Measurements from ENCODE around the gene PTPN2.
"Not testable (repeated sequence)": the region's sequence is repeated elsewhere in the genome, so short reads cannot be mapped to it uniquely, and the experiment has no call there.

The PTPN2 gene

DNA sequence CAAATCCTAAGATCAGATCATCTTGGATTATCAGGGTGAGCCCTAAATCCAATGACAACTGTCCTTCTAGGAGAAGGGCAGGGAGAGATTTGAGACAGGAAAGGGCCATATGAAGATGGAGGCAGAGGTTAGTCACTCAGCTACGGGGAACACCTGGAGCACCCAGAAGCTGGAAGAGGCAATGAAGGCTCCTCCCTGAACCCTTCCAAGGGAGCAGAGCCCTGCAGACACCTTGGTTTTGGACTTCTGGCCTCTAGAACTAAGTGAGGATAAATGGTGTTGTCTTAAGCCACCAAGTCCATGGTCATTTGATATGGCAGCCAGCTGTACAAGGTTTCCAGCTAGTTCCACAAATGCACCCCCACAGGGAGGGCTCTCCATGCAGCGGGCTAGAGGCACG lies 6.9 kb upstream of the PTPN2 start:
- DNase-seq, result no peak

DNA sequence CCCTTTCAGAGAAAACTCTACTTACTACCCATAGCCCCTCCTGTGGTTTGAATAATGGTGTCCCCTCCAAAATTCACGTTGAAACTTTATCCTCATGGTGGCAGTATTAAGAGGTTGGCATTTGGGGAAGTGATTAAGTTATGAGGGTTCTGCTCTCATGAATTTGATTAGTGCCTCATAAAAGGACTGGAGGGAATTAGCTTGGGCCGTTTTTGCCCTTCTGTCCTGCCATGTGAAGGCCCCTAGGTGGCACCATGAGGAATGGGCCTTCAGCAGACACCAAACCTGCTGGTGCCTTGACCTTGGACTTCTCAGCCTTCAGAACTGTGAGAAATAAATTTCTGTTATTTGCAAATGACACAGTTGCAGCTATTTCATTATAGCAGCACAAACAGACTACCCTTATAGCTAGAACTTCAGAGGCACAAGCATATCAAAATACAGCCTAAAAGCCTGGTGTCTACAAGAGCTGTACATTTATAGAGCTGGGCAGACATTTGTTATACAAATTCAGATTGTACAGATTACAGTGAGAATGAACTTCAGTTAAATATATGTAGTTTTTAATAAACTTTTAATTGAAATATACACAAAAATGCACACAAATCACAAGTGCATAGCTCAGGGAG lies 2.6 kb upstream of the PTPN2 start:
- no peak for DNase-seq

DNA sequence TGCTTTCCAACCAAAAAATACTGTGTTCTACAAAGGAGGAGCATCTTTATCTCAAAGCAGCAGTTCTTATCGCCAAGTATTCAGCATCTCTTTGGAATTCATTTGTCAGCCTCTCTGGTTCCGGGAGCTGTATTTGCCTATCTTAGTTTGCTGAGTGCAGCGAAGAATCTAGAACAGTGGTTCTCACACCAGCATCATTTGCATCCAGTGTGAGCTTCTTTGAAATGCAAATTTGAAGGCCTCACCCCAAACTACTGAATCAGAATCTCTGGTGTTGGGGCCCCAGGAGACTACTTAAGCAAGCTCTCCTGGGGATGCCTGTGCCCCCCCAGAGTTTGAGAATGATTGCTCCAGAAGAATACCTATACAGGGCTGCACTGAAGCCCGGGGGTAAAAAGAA lies 1.5 kb upstream of the PTPN2 start:
- DNase-seq, result no peak

DNA sequence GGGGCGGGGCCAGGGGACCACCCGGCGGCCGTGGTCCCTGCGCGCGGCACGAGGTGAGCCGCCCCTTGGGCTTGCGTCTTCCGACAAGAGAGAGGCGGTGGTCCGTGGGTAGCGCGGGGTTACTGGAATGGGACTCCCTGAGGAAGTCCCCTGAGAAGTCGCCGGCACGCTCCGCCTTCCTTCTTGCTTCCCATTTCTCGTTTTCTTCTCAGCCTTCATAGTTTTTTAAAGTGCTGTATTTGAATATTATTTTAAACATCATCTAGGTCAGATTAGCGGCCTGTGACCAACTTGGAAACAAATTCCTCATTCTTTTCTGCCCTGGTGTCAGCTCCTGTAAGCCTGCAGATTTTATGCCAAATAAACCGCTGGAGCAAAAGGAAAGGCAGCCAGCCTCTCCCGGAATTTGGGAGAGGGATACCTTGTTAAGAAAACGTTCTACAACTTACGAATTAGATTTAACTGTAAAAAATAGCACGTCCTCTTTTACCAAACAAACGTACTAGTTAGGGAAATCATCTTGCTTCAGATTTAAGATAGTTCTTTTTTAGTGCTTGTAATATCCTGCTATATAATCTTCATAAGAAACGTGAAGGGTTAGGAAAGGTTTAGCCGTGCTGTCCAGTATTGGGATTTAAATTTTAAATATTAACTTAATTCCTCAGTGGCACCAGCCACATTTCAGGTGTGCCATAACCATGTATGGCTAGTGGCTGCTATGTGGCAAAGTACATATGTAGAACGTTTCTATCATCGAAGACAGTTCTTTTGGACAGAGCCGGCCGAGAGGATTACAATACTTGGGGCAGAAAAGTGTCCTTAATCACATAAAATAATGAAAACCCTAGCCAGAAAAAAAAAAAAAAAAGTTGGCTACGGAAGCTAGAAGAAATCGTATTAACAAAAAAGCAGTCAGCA lies 628 bp upstream of the PTPN2 start:
- DNase-seq, result no peak

DNA sequence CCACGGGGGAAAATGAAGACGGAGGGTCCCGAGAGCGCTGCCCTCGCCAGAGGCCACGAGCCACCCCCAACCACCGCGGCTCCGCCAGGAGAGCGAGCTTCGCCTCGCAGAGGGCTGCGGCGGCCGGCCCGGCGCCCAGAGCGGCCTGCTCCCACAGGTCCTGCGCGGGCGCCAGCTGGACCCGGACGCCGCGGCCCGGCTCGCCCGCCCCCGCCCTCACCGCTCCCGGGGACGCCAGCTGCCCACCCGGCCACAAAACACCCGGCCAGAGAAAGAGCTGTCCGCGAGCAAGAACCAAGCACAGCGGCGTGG lies 709 bp downstream of the PTPN2 start:
- no peak for DNase-seq

DNA sequence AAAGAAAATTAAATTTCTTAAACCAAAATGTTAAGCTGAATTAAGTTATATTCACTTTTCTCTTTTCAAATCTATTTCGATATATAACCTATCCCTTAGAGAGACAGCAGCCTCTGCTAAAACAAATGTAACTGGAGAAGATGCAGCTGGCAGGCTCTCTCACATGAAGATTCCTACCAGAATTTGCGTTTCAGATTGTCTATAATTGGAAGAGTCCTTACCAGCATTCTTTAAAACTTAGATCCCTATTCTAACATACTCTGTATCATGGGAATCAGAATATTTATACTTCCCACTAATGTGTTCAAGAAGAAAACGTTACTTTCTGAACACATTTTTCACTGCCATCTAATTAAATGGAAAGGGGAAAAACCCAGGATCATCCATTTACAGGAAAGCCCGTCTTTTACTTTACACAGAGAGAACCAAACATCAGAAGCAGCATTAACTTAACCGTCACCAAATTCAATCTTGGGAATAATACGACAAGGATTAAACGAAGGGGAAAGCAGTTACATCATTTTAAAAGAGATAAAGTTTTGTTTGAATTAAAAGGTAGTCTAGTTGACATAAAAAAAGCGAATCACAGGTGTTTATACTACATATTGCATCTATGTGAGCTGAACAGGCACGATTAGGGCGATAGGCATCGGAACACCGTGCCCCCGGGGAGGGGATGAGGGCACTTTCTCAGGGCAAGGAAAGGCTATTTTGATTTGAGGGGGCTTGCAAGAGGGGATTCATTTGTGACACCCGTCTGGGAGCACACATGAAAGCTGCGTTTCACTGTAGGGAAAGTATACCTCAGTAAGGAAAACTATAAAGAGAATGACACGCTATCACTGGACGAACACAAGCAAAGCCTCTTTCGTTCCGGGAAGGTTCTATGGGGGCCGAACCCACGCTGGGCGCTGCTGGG lies 1.3 kb downstream of the PTPN2 start:
- no peak for DNase-seq

DNA sequence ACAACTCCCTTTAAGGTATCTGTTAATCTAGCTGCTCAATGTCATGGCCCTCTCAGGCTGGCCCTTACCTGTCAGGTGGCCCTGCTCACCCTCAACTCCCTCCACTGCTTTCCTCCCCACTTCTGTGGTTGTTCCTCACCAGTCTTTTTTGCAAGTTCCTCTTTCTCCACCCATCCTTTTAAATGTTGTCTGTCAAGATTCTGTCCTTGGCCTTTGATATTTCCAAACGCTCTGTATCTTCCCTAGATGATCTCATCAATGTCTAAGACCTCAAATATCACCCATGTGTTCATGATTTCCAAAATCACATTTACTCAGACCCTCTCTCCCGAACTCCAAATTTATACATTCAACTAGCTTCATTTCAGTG lies 3.5 kb downstream of the PTPN2 start:
- DNase-seq, result no peak

DNA sequence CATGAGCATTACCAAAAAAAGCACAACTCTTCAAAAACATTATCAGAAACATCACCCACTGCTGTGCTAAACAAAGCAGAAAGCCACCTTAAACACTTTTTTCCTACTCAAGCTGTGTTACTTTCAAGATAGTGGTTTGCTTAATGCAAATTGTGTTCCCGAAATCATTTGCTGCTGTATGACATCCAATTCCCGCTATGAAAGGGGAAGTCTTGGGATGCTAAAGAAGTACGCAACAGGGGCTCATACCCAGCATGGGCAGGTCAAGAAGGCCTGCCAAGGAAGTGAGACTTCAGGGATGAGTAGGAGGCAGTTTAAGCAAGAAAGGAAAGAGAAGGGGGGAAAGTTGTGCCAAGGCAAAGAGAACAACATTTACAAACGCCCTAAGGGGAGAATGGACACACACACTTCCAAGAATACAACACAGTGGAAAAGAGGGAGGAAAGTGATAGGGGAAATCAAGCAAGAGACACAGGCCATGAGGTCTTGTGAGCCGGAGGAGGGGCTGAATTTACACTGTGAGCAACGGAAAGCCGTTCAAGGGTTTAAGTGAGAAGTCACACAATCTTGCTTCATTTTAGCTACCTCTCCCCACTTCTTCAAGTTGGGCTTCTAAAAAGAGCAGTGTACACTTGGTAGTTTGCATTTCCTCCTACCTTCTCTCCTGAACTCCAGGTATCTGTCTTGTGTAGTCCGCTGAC lies 4.0 kb downstream of the PTPN2 start:
- no peak for DNase-seq

DNA sequence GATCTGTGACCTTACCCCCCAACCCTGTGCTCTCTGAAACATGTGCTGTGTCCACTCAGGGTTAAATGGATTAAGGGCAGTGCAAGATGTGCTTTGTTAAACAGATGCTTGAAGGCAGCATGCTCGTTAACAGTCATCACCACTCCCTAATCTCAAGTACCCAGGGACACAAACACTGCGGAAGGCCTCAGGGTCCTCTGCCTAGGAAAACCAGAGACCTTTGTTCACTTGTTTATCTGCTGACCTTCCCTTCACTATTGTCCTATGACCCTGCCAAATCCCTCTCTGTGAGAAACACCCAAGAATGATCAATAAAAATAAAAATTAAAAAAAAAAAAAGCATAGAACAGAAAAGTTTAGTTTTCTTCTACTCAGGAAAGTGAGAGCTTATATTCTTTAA lies 9.0 kb downstream of the PTPN2 start:
- DNase-seq, result not testable (repeated sequence)

DNA sequence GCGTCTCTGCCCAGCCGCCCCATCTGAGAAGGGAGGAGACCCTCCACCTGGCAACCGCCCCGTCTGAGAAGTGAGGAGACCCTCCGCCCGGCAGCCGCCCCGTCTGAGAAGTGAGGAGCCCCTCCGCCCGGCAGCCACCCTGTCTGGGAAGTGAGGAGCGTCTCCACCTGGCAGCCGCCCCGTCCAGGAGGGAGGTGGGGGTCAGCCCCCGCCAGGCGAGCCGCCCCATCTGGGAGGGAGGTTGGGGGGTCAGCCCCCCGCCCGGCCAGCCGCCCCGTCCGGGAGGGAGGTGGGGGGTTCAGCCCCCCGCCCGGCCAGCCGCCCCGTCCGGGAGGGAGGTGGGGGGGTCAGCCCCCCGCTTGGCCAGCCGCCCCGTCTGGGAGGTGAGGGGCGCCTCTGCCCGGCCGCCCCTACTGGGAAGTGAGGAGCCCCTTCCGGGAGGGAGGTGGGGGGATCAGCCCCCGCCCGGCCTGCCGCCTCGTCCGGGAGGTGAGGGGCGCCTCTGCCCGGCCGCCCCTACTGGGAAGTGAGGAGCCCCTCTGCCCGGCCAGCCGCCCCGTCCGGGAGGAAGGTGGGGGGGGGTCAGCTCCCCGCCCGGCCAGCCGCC lies 10.0 kb downstream of the PTPN2 start:
- not testable (repeated sequence) for DNase-seq

DNA sequence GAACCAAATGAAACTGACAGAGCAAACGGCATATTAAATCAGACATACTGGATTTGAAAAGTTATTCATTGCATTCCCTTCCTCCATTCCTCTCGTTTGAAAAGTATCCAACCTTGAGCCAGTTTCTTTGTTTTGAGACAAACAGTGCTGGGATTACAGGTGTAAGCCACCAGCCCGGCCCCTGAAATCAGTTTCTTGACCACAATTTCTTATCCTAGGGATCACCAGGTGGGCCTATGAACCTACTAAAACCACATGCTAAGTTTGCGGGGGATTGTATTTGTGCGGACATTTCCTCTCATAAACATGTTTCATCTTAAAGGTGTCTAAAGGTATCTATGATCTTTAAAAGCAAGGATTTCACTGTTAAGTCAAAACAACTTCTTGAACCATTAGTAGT lies 11.6 kb downstream of the PTPN2 start:
- no peak for DNase-seq

DNA sequence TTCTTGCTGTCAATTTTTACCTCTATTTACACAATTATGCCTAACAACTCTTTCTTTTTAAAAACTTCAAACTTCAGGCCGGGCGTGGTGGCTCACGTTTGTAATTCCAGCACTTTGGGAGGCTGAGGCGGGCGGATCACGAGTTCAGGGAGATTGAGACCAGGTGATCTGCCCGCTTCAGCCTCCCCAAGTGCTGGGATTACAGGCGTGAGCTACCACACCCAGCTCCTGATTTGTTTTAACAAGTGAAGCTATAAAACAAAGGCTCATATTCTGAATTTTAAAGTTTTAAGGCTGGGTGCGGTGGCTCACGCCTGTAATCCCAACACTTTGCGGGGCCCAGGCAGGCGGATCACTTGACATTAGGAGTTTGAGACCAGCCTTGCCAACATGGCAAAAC lies 15.5 kb downstream of the PTPN2 start:
- DNase-seq, result no peak

DNA sequence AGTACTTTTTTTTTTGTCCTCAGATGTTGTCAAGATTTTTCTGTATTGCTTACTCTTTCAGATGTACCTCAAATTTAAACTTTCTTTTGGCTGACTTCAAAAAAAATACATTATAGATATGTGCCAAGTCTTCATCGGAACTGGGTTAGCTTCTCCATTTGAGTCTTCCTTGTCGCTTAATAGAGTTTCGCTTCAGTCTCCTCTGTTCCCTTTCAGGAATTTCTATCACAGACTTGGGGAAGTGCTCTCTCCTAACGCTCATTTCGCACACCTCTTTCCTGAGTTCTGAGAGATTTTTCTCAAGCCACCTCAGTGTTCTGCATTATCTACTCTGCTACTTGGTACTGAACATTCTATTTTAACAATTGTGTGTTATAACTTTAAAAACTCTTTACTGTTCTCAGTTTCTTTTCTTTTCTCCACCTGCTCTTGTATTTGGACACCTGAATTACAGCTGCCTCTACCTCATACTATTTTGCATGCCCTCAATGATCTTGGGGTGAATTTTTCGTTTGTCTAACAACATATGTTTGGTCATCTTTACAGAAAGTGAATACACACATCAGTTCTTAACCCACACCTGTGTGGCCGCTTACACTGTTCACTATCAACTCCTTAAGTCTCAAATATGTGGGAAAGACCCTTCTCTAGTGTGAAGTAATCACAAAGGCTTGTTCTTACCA lies 16.5 kb downstream of the PTPN2 start:
- DNase-seq, result no peak

DNA sequence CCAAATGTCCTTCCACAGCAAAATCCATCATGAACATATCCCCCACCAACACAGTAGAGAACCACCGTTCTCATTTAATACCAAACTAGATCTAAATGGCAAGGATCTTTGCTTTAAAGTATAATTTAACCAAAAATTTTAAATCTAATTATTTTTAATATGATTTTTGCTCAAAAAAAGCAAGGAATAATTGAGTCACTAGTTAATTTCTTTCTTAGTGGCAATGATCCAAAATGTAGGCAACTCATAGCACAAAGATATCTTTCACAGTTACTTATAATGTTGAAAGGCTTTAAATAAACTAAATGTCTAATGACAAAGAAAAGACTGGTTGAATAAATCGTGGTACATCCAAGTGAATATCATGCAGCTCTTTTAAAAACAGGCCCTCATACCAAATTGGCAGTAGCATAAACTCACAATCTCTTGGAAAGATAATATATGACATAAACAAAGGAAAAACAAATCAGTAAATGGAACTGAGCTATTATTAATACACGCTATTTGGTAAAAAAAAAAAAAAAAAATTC lies 20.3 kb downstream of the PTPN2 start:
- DNase-seq, result no peak

DNA sequence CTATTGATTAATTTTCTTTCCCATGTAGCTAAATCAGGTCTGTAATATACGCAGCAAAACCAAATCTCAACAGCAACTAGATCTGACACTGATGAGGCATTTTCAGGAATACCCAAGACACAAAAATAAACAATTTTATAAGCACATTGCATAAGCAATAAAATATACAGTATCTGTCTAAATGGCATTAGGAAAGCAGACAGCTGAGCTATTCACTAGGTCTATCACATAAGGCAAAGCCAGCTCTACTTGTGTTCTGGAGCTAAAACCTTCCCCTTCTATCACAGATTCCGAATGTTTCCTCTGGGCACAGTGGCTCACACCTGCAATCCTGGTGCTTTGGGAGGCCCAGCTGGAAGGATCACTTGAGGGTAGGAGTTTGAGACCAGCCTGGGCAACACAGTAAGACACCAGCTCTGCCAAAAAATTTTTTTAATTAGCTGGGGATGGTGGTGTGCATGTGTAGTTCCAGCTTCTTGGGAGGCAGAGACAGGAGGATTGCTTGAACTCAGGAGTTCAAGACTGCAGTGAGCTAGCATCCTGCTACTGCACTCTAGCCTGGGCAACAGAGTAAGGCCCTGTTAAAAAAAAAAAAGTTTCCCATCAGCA lies 21.1 kb downstream of the PTPN2 start:
- DNase-seq, result no peak

DNA sequence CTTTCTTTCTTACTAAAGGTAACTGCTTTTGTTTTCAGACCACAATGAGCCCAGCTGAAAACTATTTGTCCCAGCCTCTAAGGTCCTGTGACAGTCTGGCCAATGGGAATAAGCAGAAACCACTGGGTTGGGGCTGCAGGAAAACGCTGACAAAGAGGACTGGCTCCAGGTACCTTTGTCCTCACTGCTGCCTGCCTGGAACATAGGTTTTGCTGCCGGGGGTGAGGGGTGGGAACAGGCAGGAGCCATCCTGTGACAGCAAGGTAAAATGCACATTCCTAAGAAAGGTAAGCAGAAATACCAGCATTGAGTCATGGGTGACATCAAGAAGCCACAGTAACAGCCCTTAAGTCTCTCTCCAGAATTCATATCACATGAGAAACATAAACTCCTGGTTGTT lies 21.6 kb downstream of the PTPN2 start:
- DNase-seq, result no peak

DNA sequence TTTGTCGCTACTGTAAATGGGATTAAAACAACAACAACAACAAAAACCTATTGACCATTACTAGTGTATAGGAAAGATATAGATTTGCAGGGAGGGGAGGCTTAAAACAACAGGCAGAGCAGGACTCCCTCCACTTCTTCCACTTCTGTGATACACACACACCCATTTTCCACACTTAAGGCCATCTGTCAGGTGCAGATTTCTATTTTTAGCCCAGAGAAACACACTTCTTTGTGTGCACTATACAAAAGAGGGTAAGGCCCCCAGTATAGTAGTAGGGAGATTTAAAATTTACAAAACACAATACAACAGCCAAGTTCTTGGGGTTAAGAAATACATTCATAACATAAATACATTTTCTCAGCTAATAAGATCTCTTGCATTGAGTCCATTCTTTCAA lies 22.4 kb downstream of the PTPN2 start:
- DNase-seq, result peak; percentile 55

DNA sequence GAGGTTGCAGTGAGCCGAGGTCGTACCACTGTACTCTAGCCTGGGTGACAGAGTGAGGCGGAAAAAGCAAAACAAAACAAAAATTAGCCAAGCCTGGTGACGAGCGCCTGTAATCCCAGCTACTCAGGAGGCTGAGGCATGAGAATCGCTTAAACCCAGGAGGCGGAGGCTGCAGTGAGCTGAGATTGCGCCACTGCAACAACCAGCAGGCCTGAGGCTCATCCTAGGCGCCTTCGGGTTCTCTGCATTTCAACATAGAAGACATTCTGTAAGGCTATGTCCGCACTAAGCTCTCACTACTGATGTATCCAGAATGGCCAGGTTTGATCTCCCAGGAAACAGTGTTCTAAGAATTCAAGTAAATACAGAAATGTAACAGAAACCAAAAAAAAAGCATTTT lies 23.5 kb downstream of the PTPN2 start:
- DNase-seq, result no peak

DNA sequence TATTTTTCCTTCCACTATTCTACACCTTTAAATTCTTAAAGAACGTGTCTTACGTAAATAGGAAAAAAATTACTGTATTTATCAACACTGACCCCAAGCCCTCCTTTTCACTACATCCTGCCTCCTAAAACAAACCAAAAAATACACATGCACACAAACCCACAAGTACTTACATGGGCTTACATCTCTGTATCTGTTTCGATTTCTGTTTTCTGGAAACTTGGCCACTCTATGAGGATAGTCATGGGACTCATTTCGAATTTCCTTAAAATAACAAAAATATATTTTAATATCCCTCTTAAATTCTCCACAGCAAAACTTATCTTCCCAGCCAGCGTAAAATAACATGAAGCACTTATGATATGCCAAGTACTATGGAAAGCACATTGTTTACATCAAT lies 25.0 kb downstream of the PTPN2 start:
- DNase-seq, result no peak

DNA sequence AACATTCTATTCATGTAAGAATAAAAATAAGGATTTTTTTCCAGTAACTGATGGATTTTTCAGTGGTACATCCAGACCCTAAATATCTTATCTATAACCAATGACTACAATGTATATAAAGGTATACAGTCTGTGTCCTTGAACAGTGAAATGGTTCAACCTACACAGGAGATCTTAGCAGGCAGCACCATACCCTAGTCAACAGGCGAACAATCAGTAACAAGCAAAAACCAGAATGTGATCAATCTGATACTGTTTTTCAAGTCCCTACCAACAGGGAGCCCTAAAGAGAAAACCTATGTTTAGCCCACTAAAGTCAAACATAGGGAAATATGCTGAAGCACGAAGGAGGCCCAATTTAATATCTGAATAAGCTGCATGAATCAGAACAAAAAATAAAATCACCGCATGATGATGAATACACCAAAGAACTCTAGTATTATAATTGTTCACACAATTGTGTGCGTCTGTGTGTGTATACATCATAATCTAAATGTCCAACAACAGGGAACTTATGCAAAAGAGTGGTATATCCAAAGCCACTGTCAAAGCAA lies 26.0 kb downstream of the PTPN2 start:
- DNase-seq, result no peak
